ENCODE data around the gene LDLRAD3. TPM values are rescaled to one million over a fixed set of nuclear protein-coding genes. Genes with fewer than 3 reads are reported as not detected.

Gene LDLRAD3
- total RNA-seq, 1 experiment from 2014 or later = 15.3 TPM

DNA sequence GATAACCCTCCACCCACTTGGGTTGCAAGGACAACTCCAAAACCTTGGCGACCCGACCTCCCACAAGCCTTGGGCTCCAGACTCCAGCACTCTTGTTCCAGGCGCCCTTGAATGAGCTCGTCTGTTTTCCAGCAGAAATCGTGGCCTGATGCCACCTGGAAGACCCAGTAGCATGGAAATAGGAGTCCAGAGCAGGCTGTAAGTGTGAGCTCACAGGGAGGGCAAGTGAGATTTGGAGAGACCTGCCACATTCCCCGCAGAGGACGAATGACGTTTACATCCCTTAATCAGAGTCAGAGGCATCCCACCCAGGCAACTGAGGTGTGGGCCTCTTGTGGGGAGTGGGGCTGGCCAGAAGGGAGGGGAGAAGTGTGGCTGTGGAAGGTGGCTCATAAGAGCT is 71.9 kb downstream of the LDLRAD3 start:
- Histone ChIP-seq H3K4me2 (ENCODE audit: low read length) (no peak overlapping the region), H3K27me3 (ENCODE audit: low read length) (no peaks in the 10 kb centered on the region), H3K79me2 (ENCODE audit: low read length) (peaks cover 67% of the 10 kb centered on the region), H3K9ac (ENCODE audit: low read length) (no peak overlapping the region), H3K4me1 (ENCODE audit: insufficient read depth, low read length) (peaks cover 18% of the 10 kb centered on the region), H3K9me3 (ENCODE audit: low read length) (no peaks in the 10 kb centered on the region), H3F3A (ENCODE audit: low read length, unreplicated experiment) (no peaks in the 10 kb centered on the region), H3K4me3 (ENCODE audit: low read length) (no peak overlapping the region), H3K27ac (ENCODE audit: low read length) (no peak overlapping the region), H2AFZ (ENCODE audit: low read length) (no peak overlapping the region), H3K9me2 (replicated peaks; ENCODE audit: low read length) (no peaks in the 10 kb centered on the region), H3K36me3 (ENCODE audit: low read depth, low read length) (no peaks in the 10 kb centered on the region), H4K20me1 (ENCODE audit: low read length) (no peaks in the 10 kb centered on the region)
- CTCF ChIA-PET = no interaction called here
- POLR2A ChIA-PET (ENCODE audit: unreplicated experiment) = no interaction called here
- ATAC-seq (no peak), DNase-seq (no peak)
- intact Hi-C loops (cut with micrococcal nuclease) = no loop called here
- TF ChIP-seq EZH2 (IDR thresholded peaks at IDR 0.05; ENCODE audit: low read length, unreplicated experiment) = no peak
- TF ChIP-seq EZH2phosphoT487 (IDR thresholded peaks at IDR 0.05; ENCODE audit: borderline replicate concordance, low read length) = no peak
- TF ChIP-seq, protein P1, sequence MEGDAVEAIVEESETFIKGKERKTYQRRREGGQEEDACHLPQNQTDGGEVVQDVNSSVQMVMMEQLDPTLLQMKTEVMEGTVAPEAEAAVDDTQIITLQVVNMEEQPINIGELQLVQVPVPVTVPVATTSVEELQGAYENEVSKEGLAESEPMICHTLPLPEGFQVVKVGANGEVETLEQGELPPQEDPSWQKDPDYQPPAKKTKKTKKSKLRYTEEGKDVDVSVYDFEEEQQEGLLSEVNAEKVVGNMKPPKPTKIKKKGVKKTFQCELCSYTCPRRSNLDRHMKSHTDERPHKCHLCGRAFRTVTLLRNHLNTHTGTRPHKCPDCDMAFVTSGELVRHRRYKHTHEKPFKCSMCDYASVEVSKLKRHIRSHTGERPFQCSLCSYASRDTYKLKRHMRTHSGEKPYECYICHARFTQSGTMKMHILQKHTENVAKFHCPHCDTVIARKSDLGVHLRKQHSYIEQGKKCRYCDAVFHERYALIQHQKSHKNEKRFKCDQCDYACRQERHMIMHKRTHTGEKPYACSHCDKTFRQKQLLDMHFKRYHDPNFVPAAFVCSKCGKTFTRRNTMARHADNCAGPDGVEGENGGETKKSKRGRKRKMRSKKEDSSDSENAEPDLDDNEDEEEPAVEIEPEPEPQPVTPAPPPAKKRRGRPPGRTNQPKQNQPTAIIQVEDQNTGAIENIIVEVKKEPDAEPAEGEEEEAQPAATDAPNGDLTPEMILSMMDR (conservative IDR thresholded peaks at IDR 0.05; ENCODE audit: low read depth, low read length) = no peak
- no TSS peak for BruUV-seq (replicated peaks)

DNA sequence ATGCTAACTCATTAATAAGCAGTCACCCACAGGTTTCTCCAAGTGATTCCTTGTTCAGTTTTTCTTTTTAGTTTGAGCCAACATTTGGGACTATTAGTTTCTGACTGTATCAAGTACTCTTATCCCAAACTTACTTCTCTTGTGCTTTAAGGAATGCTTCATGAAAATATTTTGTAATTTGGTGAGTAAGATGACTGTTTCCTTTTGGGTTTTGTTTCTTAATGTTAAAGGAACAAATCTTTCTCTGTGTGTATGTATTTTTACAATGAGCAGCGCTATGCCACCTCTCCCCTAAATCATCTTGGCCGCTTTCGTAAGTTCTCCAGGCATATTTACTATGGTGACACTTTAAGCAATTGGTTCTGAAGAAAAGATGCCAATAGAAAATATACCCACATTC is 72.4 kb downstream of the LDLRAD3 start:
- no peaks in the 10 kb centered on the region for H4K20me1 ChIP-seq (ENCODE audit: low read length)
- H3K79me2 ChIP-seq (ENCODE audit: low read length) = peaks cover 69% of the 10 kb centered on the region
- intact Hi-C loops (cut with micrococcal nuclease) = no loop called here
- TF ChIP-seq EZH2phosphoT487 (IDR thresholded peaks at IDR 0.05; ENCODE audit: borderline replicate concordance, low read length) (no peak), EZH2 (IDR thresholded peaks at IDR 0.05; ENCODE audit: low read length, unreplicated experiment) (no peak)
- TF ChIP-seq, protein P1 (conservative IDR thresholded peaks at IDR 0.05; ENCODE audit: low read depth, low read length) = no peak
- BruUV-seq (replicated peaks) = no TSS peak
- no peaks in the 10 kb centered on the region for H3K27me3 ChIP-seq (ENCODE audit: low read length)
- no peak overlapping the region for H3K9ac ChIP-seq (ENCODE audit: low read length)
- H3K9me2 ChIP-seq (replicated peaks; ENCODE audit: low read length) = no peaks in the 10 kb centered on the region
- CTCF ChIA-PET = no interaction called here
- DNase-seq (no peak), ATAC-seq (no peak)
- H3K4me3 ChIP-seq (ENCODE audit: low read length) = no peak overlapping the region
- H3K27ac ChIP-seq (ENCODE audit: low read length) = no peak overlapping the region
- no peaks in the 10 kb centered on the region for H3F3A ChIP-seq (ENCODE audit: low read length, unreplicated experiment)
- no peaks in the 10 kb centered on the region for H3K36me3 ChIP-seq (ENCODE audit: low read depth, low read length)
- H3K4me1 ChIP-seq (ENCODE audit: insufficient read depth, low read length) = peaks cover 17% of the 10 kb centered on the region
- H2AFZ ChIP-seq (ENCODE audit: low read length) = no peak overlapping the region
- POLR2A ChIA-PET (ENCODE audit: unreplicated experiment) = no interaction called here
- H3K9me3 ChIP-seq (ENCODE audit: low read length) = no peaks in the 10 kb centered on the region
- H3K4me2 ChIP-seq (ENCODE audit: low read length) = no peak overlapping the region

DNA sequence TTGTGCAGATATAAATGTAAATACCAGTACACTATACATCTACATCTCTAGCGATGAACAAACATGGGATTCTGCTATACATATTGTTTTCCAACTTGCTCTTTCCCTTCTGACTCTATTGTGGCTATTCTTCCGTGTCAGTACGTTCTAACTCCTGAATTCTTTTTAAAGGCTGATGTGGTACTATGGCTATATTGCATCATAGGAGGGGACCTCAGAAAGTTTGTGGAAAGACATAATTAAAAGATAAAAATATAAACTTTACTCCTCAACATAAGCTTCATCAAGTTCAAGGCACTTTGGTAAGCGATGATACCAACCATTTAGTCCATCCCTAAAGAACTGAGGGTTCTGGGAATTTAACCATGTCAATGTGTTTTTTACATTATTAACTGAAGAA is 72.8 kb downstream of the LDLRAD3 start:
- H2AFZ ChIP-seq (ENCODE audit: low read length) = no peak overlapping the region
- ChIA-PET CTCF (no interaction called here), POLR2A (ENCODE audit: unreplicated experiment) (no interaction called here)
- intact Hi-C loops (cut with micrococcal nuclease) = no loop called here
- DNase-seq (no peak), ATAC-seq (no peak)
- H3K9me3 ChIP-seq (ENCODE audit: low read length) = no peaks in the 10 kb centered on the region
- H3K4me2 ChIP-seq (ENCODE audit: low read length) = no peak overlapping the region
- H4K20me1 ChIP-seq (ENCODE audit: low read length) = no peaks in the 10 kb centered on the region
- H3F3A ChIP-seq (ENCODE audit: low read length, unreplicated experiment) = no peaks in the 10 kb centered on the region
- H3K4me1 ChIP-seq (ENCODE audit: insufficient read depth, low read length) = peaks cover 14% of the 10 kb centered on the region
- no TSS peak for BruUV-seq (replicated peaks)
- TF ChIP-seq EZH2 (IDR thresholded peaks at IDR 0.05; ENCODE audit: low read length, unreplicated experiment) (no peak), EZH2phosphoT487 (IDR thresholded peaks at IDR 0.05; ENCODE audit: borderline replicate concordance, low read length) (no peak)
- TF ChIP-seq, protein P1 (conservative IDR thresholded peaks at IDR 0.05; ENCODE audit: low read depth, low read length) = no peak
- no peak overlapping the region for H3K27ac ChIP-seq (ENCODE audit: low read length)
- no peaks in the 10 kb centered on the region for H3K27me3 ChIP-seq (ENCODE audit: low read length)
- no peak overlapping the region for H3K9ac ChIP-seq (ENCODE audit: low read length)
- no peaks in the 10 kb centered on the region for H3K9me2 ChIP-seq (replicated peaks; ENCODE audit: low read length)
- no peaks in the 10 kb centered on the region for H3K36me3 ChIP-seq (ENCODE audit: low read depth, low read length)
- H3K79me2 ChIP-seq (ENCODE audit: low read length) = peaks cover 66% of the 10 kb centered on the region
- no peak overlapping the region for H3K4me3 ChIP-seq (ENCODE audit: low read length)

Measured in PC-3 (cell line).